GM12878 (cell line): ENCODE measurements around the gene SLMAP. TPM values are rescaled to one million over a fixed set of nuclear protein-coding genes. Genes with fewer than 3 reads are reported as not detected.

Source experiments
- ATAC-seq: fragments of 200-7000 bp; cut with Tn5 transposase; 3 replicates; pipeline ENCODE4 v1.9.1; 2020; ENCODE audit warnings: mild to moderate bottlenecking, moderate library complexity
- BruUV-seq: library from RNA; stranded (reverse); fragments of 400-500 nt; replicated peaks from 2 replicates; lab custom pipeline; 2021; lab: Mats Ljungman, UMichigan
- CTCF ChIA-PET: fragments of 300-600 bp; sonication (Branson Sonifier 250); formaldehyde crosslinking; extraction: SDS; loops from one replicate; lab custom pipeline; 2021; ENCODE audit warnings: inconsistent platforms; lab: Yijun Ruan, JAX
- POLR2A ChIA-PET: fragments of 350-600 bp; formaldehyde crosslinking; extraction: SDS; loops from one replicate; lab custom pipeline; 2021; ENCODE audit warnings: inconsistent platforms; lab: Charles Lee
- RAD21 ChIA-PET: fragments of 300-600 bp; sonication (Branson Sonifier 250); formaldehyde crosslinking; loops from one replicate; lab custom pipeline; 2023; ENCODE audit warnings: antibody characterized with exemption; ENCODE audit not compliant: unreplicated experiment; lab: Charles Lee
- SMC1A ChIA-PET: fragments of 300-600 bp; sonication (Branson Sonifier 250); formaldehyde crosslinking; loops from one replicate; lab custom pipeline; 2023; ENCODE audit not compliant: unreplicated experiment, uncharacterized antibody; lab: Charles Lee
- DNase-seq: peaks from one replicate; pipeline ENCODE4 v3.0.0-alpha.2; 2011; ENCODE audit warnings: low read depth, low spot score
- FAIRE-seq: peaks from 3 replicates; lab custom pipeline; 2011; peaks lifted over from hg19 to GRCh38; lab: Jason Lieb, UNC
- H2AFZ ChIP-seq: 2 replicates; pipeline ENCODE4 v1.6.0; 2011; ENCODE audit warnings: low read depth, low read length, control low read depth; ENCODE audit not compliant: control insufficient read depth
- H3K27ac ChIP-seq: 2 replicates; pipeline ENCODE4 v1.5.1; 2011; ENCODE audit warnings: control low read depth; ENCODE audit not compliant: control insufficient read depth, insufficient read depth
- H3K27me3 ChIP-seq, 2 experiments: replicated peaks in 1 of 2; 2 replicates each; pipeline versions ENCODE4 v1.6.0 to v1.6.1; 2011; ENCODE audit warnings: low read length in 1 of 2; ENCODE audit not compliant: control insufficient read depth in 2 of 2, insufficient read depth in 2 of 2
- H3K36me3 ChIP-seq, 2 experiments: 2 replicates each; pipeline ENCODE4 v1.5.1; 2011; ENCODE audit warnings: low read length in 1 of 2; ENCODE audit not compliant: control insufficient read depth in 2 of 2, insufficient read depth in 2 of 2
- H3K4me1 ChIP-seq: 2 replicates; pipeline ENCODE4 v1.6.1; 2011; ENCODE audit warnings: mild to moderate bottlenecking, low read length, moderate library complexity, mixed read lengths; ENCODE audit not compliant: control insufficient read depth, insufficient read depth
- H3K4me2 ChIP-seq: 2 replicates; pipeline ENCODE4 v1.6.0; 2011; ENCODE audit warnings: control low read depth; ENCODE audit not compliant: control insufficient read depth, insufficient read depth
- H3K4me3 ChIP-seq: fragments of 200-600 bp; sonication (generic); 2 replicates; pipeline ENCODE4 v1.5.1; 2016
- H3K79me2 ChIP-seq: 2 replicates; pipeline ENCODE4 v1.6.0; 2011; ENCODE audit warnings: low read length; ENCODE audit not compliant: control insufficient read depth, insufficient read depth
- H3K9ac ChIP-seq: 2 replicates; pipeline ENCODE4 v1.8.0; 2011; ENCODE audit warnings: low read length, control low read depth, mixed read lengths; ENCODE audit not compliant: control insufficient read depth, insufficient read depth
- H3K9me3 ChIP-seq: replicated peaks from 3 replicates; pipeline ENCODE4 v1.5.1; 2011; ENCODE audit warnings: mild to moderate bottlenecking, low read length; ENCODE audit not compliant: control insufficient read depth, insufficient read depth
- H4K20me1 ChIP-seq: 2 replicates; pipeline ENCODE4 v1.6.0; 2011; ENCODE audit not compliant: control insufficient read depth, insufficient read depth
- ATF7 ChIP-seq: fragments of 450-650 bp; IDR thresholded peaks from 2 replicates; pipeline ENCODE4 v1.6.1; 2016; ENCODE audit warnings: low read depth, mild to moderate bottlenecking
- BCLAF1 ChIP-seq: fragments of 450-650 bp; IDR thresholded peaks from 2 replicates; pipeline ENCODE4 v1.6.1; 2017; ENCODE audit warnings: antibody characterized with exemption, mild to moderate bottlenecking, moderate library complexity
- BHLHE40 ChIP-seq, 2 experiments: fragments of 450-650 bp in 1 of 2; IDR thresholded peaks; 2 replicates each; pipeline ENCODE4 v1.6.1; 2011 to 2017; ENCODE audit warnings: low read depth in 2 of 2, borderline replicate concordance in 1 of 2, improper control_type of control experiment in 1 of 2, low read length in 1 of 2, mild to moderate bottlenecking in 1 of 2
- E4F1 ChIP-seq: fragments of 450-650 bp; IDR thresholded peaks from 2 replicates; pipeline ENCODE4 v1.6.1; 2018; ENCODE audit warnings: borderline replicate concordance, mild to moderate bottlenecking; ENCODE audit not compliant: partially characterized antibody
- EED ChIP-seq: sonication (generic); IDR thresholded peaks from 2 replicates; pipeline ENCODE4 v1.6.1; 2016; ENCODE audit warnings: antibody characterized with exemption, low read depth
- EGR1 ChIP-seq, 2 experiments: IDR thresholded peaks; 1 replicate in 1 of 2; 2 replicates in 1 of 2; pipeline ENCODE4 v1.6.1; 2011 to 2012; ENCODE audit warnings: low read depth in 2 of 2, low read length in 2 of 2, borderline replicate concordance in 1 of 2, mild to moderate bottlenecking in 1 of 2, moderate library complexity in 1 of 2
- EP300 ChIP-seq, 2 experiments: fragments of 150-350 bp in 1 of 2; IDR thresholded peaks; 2 replicates each; pipeline ENCODE4 v1.6.1; 2011 to 2012; ENCODE audit warnings: low read depth in 2 of 2, low read length in 2 of 2, borderline replicate concordance in 1 of 2, improper control_type of control experiment in 1 of 2, inconsistent platforms in 1 of 2; ENCODE audit not compliant: control insufficient read depth in 1 of 2
- IKZF2 ChIP-seq, 2 experiments: fragments of 450-650 bp; IDR thresholded peaks; 2 replicates each; pipeline ENCODE4 v1.6.1; 2017; ENCODE audit warnings: mild to moderate bottlenecking in 2 of 2, moderate library complexity in 2 of 2
- IRF5 ChIP-seq: fragments of 450-650 bp; IDR thresholded peaks from 2 replicates; pipeline ENCODE4 v1.6.1; 2017; ENCODE audit warnings: borderline replicate concordance
- YY1 ChIP-seq: IDR thresholded peaks from 2 replicates; pipeline ENCODE4 v1.6.1; 2011; ENCODE audit warnings: low read depth, mild to moderate bottlenecking, low read length
- ZBED1 ChIP-seq: IDR thresholded peaks from 2 replicates; pipeline ENCODE4 v1.6.1; 2016; ENCODE audit warnings: borderline replicate concordance
- WGBS: methylation state at CpG from one replicate; pipeline ENCODE4 v1.1.6; 2016; ENCODE audit warnings: low lambda C conversion rate; ENCODE audit not compliant: insufficient replicate concordance, insufficient coverage; ENCODE audit errors: missing lambda C conversion rate; 5-methylcytosine and 5-hydroxymethylcytosine counted together
- in situ Hi-C: fragments of 300-500 bp; cut with MboI; formaldehyde crosslinking; loops from 9 replicates; pipeline ENCODE4 v1.14.3; 2018; ENCODE audit warnings: mixed read lengths
- intact Hi-C: fragments of 100-400 bp; cut with micrococcal nuclease; formaldehyde crosslinking; loops from one replicate; pipeline ENCODE4 v1.14.2; 2022; ENCODE audit not compliant: unreplicated experiment
- polyA plus RNA-seq, 11 experiments: library from polyadenylated mRNA; depleted of rRNA in 4 of 11; unstranded in 6 of 11; stranded (reverse) in 5 of 11; fragments of >200 nt; fragmentation: Nextera tagmentation in 4 of 11; fragmentation: Illumina TruSeq in 1 of 11; extraction: Ambion mirVana in 4 of 11; extraction: Trizol in 1 of 11; gene quantifications; 1 replicate in 1 of 11; 2 replicates in 10 of 11; pipeline versions ENCODE4 v1.2.1 to v1.2.3, GENCODE V29; 2011 to 2016; ENCODE audit warnings: inconsistent platforms in 2 of 11, missing spikeins in 2 of 11, low read depth in 1 of 11
- total RNA-seq, 4 experiments: library from RNA; depleted of rRNA in 3 of 4; stranded (reverse); fragments of >200 nt in 3 of 4; fragmentation: Illumina TruSeq in 1 of 4; extraction: Trizol in 1 of 4; gene quantifications; 2 replicates each; pipeline versions ENCODE4 v1.2.1 to v1.2.3, GENCODE V29; 2013 to 2021

Gene SLMAP
- total and polyA plus RNA-seq, 10 of the 15 experiments (the other 5 are each of a cell fraction or from before 2014, with no cell fraction given) = 8.3 to 43.8 (median 26.4) TPM

- Histone ChIP-seq H3K79me2 (no peaks in the 10 kb centered on the region), H2AFZ (no peak overlapping the region), H3K4me1 (no peaks in the 10 kb centered on the region), H3K36me3 (no peaks in the 10 kb centered on the region), H3K4me3 (no peak overlapping the region), H3K9me3 (no peaks in the 10 kb centered on the region), H3K27ac (no peak overlapping the region), H4K20me1 (no peaks in the 10 kb centered on the region), H3K4me2 (no peak overlapping the region), H3K9ac (no peak overlapping the region), H3K27me3 (no peaks in the 10 kb centered on the region)
- FAIRE-seq (no peak), DNase-seq (no peak), ATAC-seq (no peak)
- ChIA-PET CTCF (no interaction called here), POLR2A (no interaction called here), RAD21 (no interaction called here), SMC1A (no interaction called here)
- 41% methylated on average over 2 of the region's 2 CpGs for WGBS
- in situ Hi-C loops = no loop called here
- TF ChIP-seq IKZF2 (IDR thresholded peaks at IDR 0.05) = no peak
- no peak for TF ChIP-seq EP300 (IDR thresholded peaks at IDR 0.05; ENCODE audit: borderline replicate concordance in 1 of 2, control insufficient read depth in 1 of 2, low read depth in 2 of 2, low read length in 2 of 2)
- TF ChIP-seq ATF7 = no peak
- TF ChIP-seq ZBED1 = no peak
- TF ChIP-seq BHLHE40 (IDR thresholded peaks at IDR 0.05; ENCODE audit: borderline replicate concordance in 1 of 2, low read depth in 2 of 2, low read length in 1 of 2) = no peak
- TF ChIP-seq EGR1 (IDR thresholded peaks at IDR 0.05; ENCODE audit: borderline replicate concordance in 1 of 2, low read depth in 2 of 2, low read length in 2 of 2) = no peak
- TF ChIP-seq YY1 = no peak
- no peak for TF ChIP-seq IRF5
- TF ChIP-seq E4F1 = no peak
- no peak for TF ChIP-seq EED
- TF ChIP-seq BCLAF1 = no peak
- intact Hi-C loops = no loop called here
- BruUV-seq = no TSS peak
These were observed 20.7 kb upstream of the SLMAP start for GRCh38 chr3:57735405-57735804.
